K562 (cell line): ENCODE results near the gene ACTR1B.
"Not testable (repeated sequence)": the region's sequence is repeated elsewhere in the genome, so short reads cannot be mapped to it uniquely, and the experiment has no call there.

Experiments
- DDX20 ChIP-seq: fragments of 450-650 bp; IDR thresholded peaks from 2 replicates; pipeline ENCODE4 v1.6.1; 2016; ENCODE audit warnings: missing genetic modification characterization, low read depth, mild to moderate bottlenecking, missing compliant biosample characterization, moderate library complexity
- EP300 ChIP-seq: IDR thresholded peaks from 2 replicates; pipeline ENCODE4 v1.6.1; 2012; ENCODE audit warnings: low read length, improper control_type of control experiment
- MYC ChIP-seq, 2 experiments: fragments of 250-450 bp in 1 of 2; sonication (Bioruptor Pico) in 1 of 2; IDR thresholded peaks; 2 replicates each; pipeline versions ENCODE4 v1.5.1 to v1.6.1; 2012 to 2021; ENCODE audit warnings: low read depth in 2 of 2, borderline replicate concordance in 1 of 2, improper control_type of control experiment in 1 of 2, low read length in 1 of 2, mild to moderate bottlenecking in 1 of 2, moderate library complexity in 1 of 2
- RBM22 ChIP-seq: fragments of 200-400 bp; formaldehyde crosslinking; IDR thresholded peaks from 2 replicates; pipeline ENCODE4 v1.6.1; 2018; ENCODE audit warnings: low read length, low read depth; ENCODE audit not compliant: poor library complexity, severe bottlenecking
- REST ChIP-seq, 2 experiments: fragments of 450-650 bp; formaldehyde crosslinking in 1 of 2; IDR thresholded peaks; 2 replicates each; pipeline versions ENCODE4 v1.4.0 to v1.6.1; 2014 to 2020; ENCODE audit warnings: mild to moderate bottlenecking in 2 of 2, borderline replicate concordance in 1 of 2, low read depth in 1 of 2
- TCF3 ChIP-seq: sonication (generic); formaldehyde crosslinking; IDR thresholded peaks from 2 replicates; pipeline ENCODE4 v1.4.0; 2020; ENCODE audit warnings: mild to moderate bottlenecking, missing genetic modification reagents
- TCF7L2 ChIP-seq: fragments of 150-350 bp; IDR thresholded peaks from 2 replicates; pipeline ENCODE4 v1.6.1; 2016; ENCODE audit warnings: low read depth, mild to moderate bottlenecking, low read length, moderate library complexity
- ZNF12 ChIP-seq: sonication (generic); formaldehyde crosslinking; IDR thresholded peaks from 2 replicates; pipeline ENCODE4 v1.4.0; 2020; ENCODE audit warnings: mild to moderate bottlenecking, missing genetic modification reagents
- ZNF274 ChIP-seq: IDR thresholded peaks from 2 replicates; pipeline ENCODE4 v1.6.1; 2011; ENCODE audit warnings: low read depth, mild to moderate bottlenecking, low read length, moderate library complexity, borderline replicate concordance

DNA sequence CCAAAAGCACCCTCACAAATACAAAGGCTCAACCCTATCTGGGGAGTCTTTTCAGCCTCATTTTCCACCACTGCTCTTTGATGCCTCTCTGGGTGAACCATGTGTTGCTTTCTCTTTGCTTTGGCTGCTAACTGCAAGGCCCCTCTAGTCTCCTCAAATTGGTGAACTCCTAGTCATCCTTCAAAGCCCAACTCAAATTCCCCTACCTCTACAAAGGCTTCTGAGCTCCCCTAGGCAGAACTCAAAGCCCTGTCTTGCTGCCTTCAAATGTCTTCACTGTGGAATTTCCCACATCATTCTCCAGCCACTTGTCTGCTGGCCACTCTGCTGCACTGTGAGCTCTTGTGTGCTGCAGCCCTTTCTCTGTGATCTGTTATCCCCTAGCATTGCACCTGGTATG is 40.9 kb downstream of the ACTR1B start:
- TF ChIP-seq MYC (IDR thresholded peaks at IDR 0.05; ENCODE audit: low read depth, low read length); MYC (CRISPR knock-in tag; IDR thresholded peaks at IDR 0.05; ENCODE audit: borderline replicate concordance, low read depth); RBM22; TCF3 (CRISPR knock-in tag); TCF7L2; EP300; REST (IDR thresholded peaks at IDR 0.05; ENCODE audit: borderline replicate concordance); REST (CRISPR knock-in tag; IDR thresholded peaks at IDR 0.05; ENCODE audit: low read depth); ZNF12 (CRISPR knock-in tag); ZNF274; DDX20 (tag): not testable (repeated sequence)
